ENCODE measurements around the gene ANKRD13B.
"Not testable (repeated sequence)": the region's sequence is repeated elsewhere in the genome, so short reads cannot be mapped to it uniquely, and the experiment has no call there.

ANKRD13B gene

DNA sequence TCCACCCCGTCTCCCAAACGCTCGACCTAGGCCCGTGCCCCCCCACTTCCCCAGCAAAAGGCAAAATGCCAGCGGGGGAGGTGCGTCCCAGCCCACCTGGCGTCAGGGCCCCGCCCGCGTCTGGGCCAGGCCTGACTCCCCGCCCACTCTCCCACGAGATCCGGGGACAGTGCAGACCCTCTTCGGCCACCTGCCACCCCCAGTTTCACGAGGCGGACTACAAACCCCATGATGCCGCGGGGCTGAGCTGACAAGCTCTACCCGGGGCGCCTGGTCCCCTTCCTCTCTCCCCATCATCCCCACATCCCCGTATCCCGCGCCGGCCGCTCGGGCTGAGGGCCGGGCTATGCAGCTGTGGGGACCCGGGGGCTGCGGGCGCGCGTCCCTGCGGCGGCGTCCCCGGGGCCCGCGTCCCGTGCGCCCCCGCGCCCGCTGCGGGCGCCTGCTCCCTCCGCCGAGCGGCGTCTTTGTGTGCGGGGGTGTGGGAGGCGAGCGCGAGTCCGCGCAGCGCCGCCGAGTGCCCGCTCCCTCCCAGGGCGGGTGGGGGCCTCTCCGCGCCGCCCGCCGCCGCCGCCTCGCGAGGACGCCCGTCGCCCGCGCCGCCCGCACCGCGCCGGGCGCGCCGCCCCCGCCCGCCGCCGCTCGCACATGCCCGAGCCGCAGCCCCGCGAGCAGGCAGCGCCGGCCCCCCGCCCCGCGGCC, at the start of gene ANKRD13B:
ANKRD13B (plus strand) TSS at position 283 of the 702 bp plus-strand sequence. CDS start 490 bp downstream, outside the sequence.
- FAIRE-seq: no peak

DNA sequence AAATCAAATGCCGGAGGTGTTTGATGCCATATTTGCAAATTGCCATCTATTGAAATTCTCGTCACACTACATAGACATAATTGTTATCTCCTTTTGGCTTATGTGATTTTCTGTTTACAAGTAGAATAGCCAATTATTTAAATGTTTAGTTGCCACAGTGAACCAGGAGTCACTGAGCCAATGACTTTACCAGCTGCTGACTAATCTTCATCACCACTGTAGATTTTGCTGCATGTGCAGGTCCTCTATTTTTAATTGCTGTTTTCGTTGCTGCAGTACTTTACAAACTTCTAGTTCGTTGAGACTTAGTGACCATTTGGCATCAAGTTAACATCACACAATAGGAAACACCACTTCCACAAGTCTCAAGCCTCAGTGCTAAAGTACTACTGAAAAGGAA, 48.9 kb upstream of the ANKRD13B start:
- FAIRE-seq: no peak
- no peak for DNase-seq (ENCODE audit: low spot score)

More for the DNA sequence above, at the start of gene ANKRD13B:
- no peak for DNase-seq (ENCODE audit: low spot score)

DNA sequence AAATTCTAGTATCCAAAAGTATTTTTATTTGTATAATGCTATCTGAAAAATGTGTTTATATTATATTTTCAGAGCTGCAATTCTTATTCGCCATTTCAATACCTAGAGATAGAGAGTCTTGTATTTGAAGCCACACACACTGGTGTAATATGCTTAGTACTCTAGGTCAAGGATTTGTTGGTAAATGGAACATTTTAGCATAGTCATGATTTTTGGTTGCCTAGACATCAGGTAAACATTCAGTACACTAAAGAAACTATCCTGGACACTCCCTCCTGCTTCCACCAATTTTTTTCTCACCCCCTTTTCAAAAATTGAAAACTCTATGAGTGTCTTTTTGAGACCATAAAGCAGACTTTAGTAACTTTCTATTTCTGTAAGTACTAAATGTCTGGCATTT, 46.8 kb upstream of the ANKRD13B start:
- DNase-seq (ENCODE audit: low spot score): no peak
- no peak for FAIRE-seq

DNA sequence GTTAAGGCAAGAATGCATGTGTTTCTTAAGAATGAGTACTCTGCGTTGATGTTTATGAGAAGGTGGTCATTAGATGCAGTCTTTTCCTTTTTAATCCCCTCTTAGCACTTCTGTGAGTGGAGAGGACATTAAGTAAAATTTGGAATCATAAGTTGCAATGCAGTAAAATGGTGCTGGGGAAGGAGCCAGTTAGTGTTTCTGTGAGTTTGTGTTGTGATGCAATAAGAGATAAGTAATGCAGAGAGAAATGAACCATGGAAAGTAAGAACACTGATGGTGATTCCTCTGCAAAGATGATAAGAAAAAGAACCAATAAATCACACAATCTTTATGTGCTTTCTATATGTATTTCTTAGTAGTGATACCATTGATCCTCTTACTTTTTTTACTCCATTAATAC, 46.1 kb upstream of the ANKRD13B start:
- DNase-seq (ENCODE audit: low spot score) (no peak), FAIRE-seq (no peak)

DNA sequence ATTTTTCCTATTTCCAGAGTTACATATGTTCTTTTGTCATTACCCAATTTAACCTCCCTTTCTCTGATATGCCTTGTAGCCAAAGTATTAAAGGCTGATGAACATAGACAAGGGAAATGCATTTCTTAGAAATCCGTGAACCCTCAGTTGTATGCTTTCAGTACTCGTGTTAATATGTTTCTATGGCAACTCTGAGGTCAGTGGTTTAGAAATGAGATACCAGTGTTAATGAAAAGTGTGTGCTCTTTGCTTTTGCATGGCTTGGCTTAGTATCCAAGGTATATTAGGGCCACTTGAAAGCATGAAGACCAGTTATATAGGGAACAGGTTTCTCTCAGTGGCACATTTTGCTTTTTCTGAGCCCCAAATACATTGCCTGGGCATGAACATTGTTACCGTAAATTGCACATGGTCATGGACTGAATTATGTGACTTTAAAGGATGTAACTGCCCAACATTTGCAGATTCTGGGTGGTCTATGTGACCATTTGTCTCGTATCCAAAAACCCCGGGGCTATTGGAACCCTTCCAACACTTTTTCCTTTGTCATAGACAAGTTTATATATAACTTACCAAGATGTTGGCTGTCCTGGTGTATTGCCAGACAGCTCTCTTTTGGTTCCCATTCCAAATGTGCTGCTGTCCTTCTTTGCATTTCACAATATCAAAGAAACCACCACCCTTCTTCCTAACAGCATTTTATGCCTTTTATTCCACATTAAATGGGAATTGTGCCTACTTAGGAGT, 43.6 kb upstream of the ANKRD13B start:
- no peak for DNase-seq (ENCODE audit: low spot score)
- FAIRE-seq: no peak

DNA sequence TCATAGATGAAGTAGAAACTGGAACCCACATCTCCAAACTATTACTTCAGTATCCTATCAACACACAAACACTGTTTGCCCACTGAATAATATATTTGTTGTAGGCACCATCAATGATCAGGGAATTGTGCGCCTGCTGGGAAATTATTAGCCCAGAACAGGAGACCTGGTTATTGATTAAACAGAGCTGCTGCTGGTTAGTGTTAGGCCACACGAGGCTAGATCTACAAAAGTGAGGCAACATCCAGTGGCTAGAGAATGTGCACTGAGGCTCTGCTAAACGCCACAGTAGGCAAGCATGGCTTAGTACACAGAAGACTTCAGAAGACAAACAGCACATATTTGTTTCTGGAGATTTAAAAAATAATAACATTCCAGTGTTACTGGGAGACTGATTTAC, 37.1 kb upstream of the ANKRD13B start:
- peak; percentile 43 for DNase-seq (ENCODE audit: low spot score)
- peak; percentile 76 for FAIRE-seq

DNA sequence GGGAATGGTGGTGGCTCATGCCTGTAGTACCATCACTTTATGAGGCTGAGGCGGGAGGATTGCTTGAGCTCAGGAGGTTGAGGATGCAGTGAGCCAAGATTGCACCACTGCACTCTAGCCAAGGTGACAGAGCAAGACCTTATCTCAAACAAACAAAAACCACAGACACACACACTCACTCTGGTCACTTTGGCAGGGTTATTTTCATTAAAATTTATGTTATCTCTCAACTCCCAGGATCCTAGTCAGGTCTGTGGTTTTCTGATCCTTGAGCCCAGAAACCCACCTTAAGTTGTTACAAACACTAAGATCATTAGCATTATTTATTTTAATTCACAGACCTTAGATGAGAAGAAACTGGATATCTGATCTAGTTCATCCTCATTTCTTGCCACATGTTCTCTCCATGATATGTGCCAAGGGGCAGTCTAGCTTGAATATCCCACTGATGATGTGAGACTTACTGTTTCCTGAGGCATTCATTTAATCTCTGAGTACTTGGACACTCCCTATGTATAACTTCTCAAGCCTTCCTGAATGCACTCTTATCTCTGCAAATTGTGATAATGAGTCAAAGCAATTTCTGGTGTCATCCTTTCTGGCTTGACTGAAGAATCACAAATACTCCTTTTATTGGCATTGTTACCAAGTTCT, 35.7 kb upstream of the ANKRD13B start:
- peak; percentile 27 for DNase-seq (ENCODE audit: low spot score)
- FAIRE-seq: no peak

DNA sequence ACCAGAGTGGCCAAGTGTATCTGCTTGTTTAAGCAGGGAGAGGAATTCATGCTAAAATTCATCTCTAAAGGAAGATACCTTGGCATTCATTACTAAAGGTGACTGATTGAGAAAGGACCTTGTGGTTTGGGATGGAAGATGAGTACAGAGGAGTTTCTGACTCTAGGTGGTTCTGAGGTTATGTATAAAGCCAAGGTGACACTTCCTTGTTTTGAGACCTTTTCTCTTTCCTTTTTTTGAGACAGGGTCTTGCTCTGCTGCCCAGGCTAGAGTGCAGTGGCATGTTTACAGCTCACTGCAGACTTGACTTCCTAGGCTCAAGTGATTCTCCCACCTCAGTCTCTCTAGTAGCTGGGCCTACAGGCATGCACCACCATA, 35.2 kb upstream of the ANKRD13B start:
- no peak for FAIRE-seq
- no peak for DNase-seq (ENCODE audit: low spot score)

DNA sequence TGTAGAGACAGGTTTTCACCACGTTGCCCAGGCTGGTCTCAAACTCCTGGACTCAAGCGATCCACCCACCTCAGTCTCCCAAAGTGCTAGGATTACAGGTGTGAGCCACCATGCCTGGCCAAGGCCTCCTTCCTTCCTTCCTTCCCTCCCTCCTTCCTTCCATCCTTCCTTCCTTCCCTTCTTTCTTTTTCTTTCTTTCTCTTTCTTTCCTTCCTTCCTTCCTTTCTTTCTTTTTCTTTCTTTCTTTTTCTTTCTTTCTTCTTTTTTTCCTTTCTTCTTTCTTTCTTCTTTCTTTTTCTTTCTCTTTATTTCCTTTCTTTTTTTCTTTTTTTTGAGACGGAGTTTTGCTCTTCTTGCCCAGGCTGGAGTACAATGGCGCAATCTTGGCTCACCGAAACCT, 34.8 kb upstream of the ANKRD13B start:
- FAIRE-seq; DNase-seq (ENCODE audit: low spot score): not testable (repeated sequence)

DNA sequence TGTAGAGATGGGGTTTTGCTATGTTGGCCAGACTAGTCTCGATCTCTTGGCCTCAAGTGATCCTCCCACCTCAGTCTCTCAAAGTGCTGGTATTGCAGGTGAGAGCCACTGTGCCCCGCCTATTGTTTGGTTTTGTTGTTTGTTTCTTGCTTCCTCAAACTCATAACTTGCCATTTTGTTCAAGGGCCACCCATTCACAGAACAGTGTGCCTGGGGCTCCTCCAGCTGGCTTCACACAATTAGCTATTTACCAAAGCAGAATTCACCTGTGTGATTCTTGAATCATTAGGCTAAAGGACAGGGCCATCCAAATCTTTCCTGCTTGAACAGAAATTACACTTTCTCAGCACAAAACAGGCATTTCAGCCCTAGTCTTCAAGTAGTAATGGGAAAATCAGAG, 33.3 kb upstream of the ANKRD13B start:
- FAIRE-seq (no peak), DNase-seq (ENCODE audit: low spot score) (no peak)

DNA sequence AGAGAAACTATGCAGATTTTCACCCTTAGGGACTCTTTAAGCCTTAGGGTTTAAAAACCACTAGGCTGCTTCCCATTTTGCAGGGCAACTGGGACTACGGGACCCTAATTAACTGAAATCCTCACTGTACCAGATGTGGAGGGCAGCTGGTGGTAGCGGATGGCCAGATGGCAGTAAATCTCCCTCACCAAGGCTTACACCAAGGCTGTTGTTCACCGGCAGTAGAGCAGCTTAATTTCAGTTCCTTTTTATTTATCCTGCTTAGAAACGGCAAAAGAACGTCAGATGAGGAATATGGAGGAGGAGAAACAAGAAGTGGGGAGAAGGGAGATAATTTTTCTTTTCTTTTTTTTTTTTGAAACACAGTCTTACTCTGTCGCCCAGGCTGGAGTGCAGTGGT, 32.6 kb upstream of the ANKRD13B start:
- DNase-seq (ENCODE audit: low spot score) (no peak), FAIRE-seq (no peak)

DNA sequence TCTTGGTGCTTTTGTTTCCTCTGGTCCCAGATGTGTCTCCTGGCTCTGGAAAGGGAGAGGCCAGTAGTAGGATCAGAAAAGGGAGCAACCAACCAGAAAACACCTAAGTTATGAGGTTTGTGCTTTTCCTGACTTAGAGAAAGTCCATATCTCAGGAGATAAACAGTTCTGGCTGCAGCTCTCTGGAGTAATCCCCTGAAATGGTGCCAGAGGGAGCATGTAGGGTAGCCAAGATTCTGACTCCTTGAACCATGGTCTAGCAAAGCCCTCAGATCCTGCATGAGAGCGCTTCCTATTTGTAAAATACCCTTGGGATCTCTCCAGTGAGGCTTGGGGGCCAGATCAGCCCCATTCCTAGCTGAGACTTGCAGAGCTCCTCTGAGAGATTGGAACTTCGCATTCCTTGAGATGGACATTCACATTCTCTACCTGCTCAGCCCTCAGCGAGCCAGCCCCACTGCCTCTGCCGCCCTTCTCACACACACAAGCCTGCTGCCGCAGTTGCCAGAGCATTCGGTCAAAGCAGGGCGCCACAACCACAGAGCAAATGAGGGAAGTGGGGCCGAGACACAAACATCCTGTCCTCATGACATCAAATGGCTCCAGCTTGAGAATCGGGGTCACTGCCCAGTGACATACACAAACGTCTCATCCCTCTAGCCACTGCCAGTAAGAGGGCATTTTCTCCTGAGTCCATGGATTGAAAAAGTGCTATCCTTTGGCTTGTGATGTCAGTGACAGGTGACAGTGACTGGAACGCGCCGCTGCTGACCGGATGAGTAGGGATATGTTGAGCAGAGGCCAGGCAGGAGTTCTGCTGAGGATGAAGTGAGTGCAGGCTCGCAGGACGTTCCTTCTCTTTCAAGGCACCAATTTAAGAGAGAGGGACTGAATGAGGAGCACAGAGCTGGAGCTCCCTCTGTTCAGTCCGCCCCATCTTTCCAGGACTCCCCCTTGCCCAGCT, 31.1 kb upstream of the ANKRD13B start:
- no peak for DNase-seq (ENCODE audit: low spot score)
- no peak for FAIRE-seq

DNA sequence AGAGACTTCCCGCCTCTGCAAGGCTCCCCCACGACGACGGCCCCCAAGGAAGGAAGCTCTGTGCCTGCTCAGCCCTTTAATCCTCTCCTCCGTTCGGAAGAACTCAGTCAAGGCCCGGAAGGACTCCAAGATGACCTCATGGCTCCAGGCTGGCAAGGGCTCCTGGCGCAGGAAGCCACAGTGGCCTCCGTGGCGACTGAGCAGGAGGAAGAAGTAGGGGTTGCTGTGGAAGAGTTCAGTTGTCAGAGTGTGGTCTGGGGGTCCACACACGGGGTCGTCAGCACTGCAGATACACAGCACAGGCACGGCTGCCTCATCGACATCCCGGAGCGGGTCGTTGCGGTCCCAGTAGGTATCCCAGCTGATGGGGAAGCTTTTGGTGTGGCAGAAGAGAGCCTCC, 30.3 kb upstream of the ANKRD13B start:
- no peak for FAIRE-seq
- no peak for DNase-seq (ENCODE audit: low spot score)

DNA sequence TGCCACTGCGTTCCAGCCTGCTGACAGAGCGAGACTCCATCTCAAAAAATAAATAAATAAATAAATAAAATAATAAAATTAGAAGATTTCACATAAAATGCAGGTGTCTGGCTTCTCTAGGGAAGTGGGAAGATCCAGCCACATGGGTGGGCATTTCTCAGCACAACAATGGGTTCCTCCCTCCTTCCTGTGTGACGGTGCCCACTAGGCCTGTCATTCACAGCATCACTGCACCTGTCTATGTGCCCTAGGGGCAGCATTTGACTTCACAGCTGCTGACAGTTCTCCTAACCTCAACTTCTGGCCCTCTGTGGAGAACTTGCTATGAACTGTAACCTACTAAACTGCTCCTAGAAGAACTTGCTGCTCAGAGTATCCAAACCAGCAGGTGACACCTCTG, 29.1 kb upstream of the ANKRD13B start:
- FAIRE-seq (no peak), DNase-seq (ENCODE audit: low spot score) (no peak)

DNA sequence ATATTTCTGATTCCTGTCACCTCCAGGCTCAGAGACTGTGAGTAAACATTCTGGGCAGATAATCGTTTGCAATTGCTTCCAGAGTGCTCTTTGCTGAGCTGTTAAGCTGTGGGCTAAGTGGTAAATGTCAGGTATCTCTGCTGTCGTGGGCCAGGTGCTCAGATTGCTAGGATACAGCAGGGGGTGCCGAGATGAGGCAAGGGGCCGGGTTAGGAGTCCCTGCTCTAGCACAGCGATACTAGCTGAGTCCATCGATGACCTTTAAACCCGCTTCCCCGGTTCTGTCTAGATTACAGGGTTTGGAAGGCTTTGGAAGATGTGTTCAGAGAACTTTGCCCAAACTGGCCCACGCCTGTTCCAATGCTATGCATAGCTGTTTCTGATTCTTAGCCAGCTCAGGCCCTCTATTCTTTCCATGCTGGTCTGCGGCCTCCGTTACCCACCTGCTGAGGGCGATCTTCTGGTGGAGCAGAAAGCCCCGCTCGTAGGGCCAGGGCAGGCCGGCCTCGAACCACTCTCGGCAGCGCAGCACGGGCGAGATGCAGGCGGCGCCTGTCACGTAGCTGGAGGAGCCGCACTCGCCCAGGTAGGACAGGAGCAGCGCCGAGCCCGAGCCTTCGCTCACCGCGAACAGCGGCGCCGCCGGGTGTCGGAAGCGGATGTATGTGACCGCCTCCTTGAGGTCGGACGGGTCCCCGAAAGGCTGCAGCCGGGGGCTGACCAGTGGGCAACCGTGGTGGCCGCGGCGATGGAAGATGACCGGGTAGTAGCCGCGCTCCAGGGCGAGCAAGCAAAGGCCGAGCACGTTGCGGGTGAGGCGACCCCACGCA, 27.1 kb upstream of the ANKRD13B start:
- no peak for FAIRE-seq
- peak; percentile 14 for DNase-seq (ENCODE audit: low spot score)

DNA sequence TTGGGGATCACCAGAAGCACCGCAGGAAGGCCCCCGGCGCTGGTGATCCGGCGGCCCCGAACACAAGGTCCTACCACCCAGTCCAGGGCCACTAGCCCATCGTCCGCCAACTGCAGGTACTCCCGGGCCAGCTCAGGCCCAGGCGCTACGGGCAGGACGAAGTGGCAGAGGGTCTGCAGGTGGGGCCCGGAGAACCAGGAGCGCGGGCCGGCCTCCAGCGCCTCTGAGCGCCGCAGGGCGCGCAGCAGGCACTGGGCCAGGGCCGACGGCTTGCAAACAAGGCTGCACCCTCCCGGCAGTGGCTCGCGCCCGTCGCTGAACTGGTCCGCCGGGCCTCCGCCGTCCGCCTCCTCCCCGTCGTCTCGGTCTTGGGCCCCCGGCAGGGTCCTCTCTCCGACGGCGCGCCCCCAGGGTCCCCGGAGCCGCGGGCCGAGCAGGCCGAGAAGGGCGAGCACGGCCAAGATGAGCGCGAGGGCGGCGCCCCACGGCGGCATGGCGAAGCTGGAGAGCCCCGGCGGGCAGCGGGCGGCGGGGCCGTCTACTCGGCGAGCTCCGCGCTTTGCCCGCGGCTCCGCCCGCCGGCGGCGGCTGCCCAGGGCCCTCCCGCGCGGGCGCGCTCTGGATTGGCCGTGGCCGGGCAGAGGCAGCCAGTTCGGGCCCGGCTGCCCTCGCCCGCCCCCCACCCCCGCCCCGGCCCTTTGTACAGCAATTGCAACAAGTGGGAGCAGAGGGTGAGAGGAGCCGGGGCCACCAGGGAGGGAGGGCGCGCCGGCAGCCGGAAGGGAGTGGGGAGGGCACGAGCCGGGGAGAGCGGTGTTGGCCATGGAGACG, 26.2 kb upstream of the ANKRD13B start, which contains the start of gene ABHD15:
ABHD15 (minus strand) TSS at position 565 of the 831 bp plus-strand sequence; CDS start at position 494, 71 bp downstream.
- DNase-seq (ENCODE audit: low spot score) (peak; percentile 33), FAIRE-seq (no peak)

DNA sequence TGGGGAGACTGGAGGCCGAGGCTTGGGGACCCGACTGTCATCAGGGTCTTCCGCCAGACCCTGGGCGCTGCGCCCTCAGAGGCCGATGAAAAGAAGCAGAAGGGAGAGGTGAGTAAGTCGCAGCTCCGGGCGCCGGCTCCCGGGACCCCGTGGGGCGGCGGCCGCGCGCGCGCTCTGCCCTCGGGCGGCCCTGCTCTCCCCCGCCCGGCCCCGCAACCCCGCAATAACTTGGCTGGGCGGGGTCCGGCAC, 25.7 kb upstream of the ANKRD13B start:
- no peak for FAIRE-seq

DNA sequence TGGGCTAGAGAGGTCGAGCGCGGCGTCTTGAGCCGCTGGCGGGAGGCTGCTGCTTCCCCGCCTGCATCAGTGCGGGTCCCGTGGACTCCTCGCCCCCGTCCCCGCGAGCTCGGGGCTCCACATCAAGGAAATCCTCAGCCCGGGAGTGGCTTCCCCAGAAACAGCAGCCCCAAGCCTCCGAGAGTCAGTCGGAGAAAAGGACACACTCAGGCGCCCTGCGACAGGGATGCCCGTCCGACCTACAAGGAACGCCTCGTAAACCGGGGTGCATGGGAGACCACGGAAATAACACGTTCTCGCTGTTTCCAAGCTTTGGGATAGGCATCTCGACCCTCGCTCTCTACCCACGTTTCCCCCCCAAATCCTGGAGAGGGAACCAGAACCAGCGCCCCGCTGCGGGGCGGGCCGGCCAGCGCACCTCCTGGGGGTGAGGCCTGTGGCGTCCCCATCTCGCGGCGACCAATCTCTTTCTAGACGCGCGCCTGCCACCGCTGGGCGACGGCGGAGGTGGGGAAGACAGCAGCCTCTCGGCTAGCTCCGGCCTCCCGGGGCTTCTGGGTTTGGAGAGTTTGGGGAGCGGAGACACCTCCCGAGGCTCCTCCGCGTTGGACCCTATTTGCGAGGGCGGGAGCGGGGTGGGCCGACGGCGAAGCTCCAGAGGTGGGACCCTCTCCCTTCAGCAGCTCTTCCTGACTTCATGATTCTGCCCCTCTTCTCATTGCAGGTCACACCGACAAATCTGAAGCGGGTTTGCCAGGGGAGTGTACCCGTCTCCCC, 25.2 kb upstream of the ANKRD13B start:
- DNase-seq (ENCODE audit: low spot score) (no peak), FAIRE-seq (no peak)

More for the DNA sequence above, 25.7 kb upstream of the ANKRD13B start:
- DNase-seq (ENCODE audit: low spot score): no peak

All from RCC 7860 (cell line).